GM19467 (cell line): ENCODE results near the gene BAG5.
"Not testable (repeated sequence)": the region's sequence is repeated elsewhere in the genome, so short reads cannot be mapped to it uniquely, and the experiment has no call there.

ENCODE experiments used
- ATAC-seq: cut with Tn5 transposase; IDR thresholded peaks from one replicate; pipeline ENCODE4 v1.9.1; 2021; ENCODE audit warnings: mild to moderate bottlenecking, moderate library complexity; ENCODE audit not compliant: unreplicated experiment

The BAG5 gene

GRCh38 chr14:103562429-103563225, at the start of gene BAG5, which contains the start of gene COA8:
TSS of gene BAG5 (minus strand) at chr14:103562657. CDS start at chr14:103561164, 1,493 bp downstream.
TSS of gene COA8 (plus strand) at chr14:103562960. CDS start at chr14:103563002, 42 bp downstream.
- peak; percentile 69 for ATAC-seq

GRCh38 chr14:103611215-103611614, 48.8 kb upstream of the BAG5 start:
- no peak for ATAC-seq

- not testable (repeated sequence) for ATAC-seq
These were observed 46.6 kb upstream of the BAG5 start for GRCh38 chr14:103609081-103609480.

GRCh38 chr14:103607822-103608221, 45.4 kb upstream of the BAG5 start:
- ATAC-seq: no peak

GRCh38 chr14:103606963-103607668, 44.7 kb upstream of the BAG5 start:
- ATAC-seq: peak; percentile 72

GRCh38 chr14:103604620-103605019, 42.2 kb upstream of the BAG5 start:
- ATAC-seq: no peak

- ATAC-seq: no peak
These were observed 38.0 kb upstream of the BAG5 start for GRCh38 chr14:103600503-103600902.

- no peak for ATAC-seq
These were observed 35.3 kb upstream of the BAG5 start for GRCh38 chr14:103597623-103598377.

GRCh38 chr14:103594265-103594664, 31.8 kb upstream of the BAG5 start:
- no peak for ATAC-seq

GRCh38 chr14:103593577-103593976, 31.1 kb upstream of the BAG5 start:
- ATAC-seq: peak; percentile 88

GRCh38 chr14:103584326-103584915, 22.0 kb upstream of the BAG5 start:
- no peak for ATAC-seq

- no peak for ATAC-seq
These were observed 19.7 kb upstream of the BAG5 start for GRCh38 chr14:103581954-103582703.

- ATAC-seq: no peak
These were observed 18.7 kb upstream of the BAG5 start for GRCh38 chr14:103581206-103581605.

GRCh38 chr14:103578401-103579075, 16.1 kb upstream of the BAG5 start:
- no peak for ATAC-seq

- no peak for ATAC-seq
These were observed 14.0 kb upstream of the BAG5 start for GRCh38 chr14:103576371-103577024.

- ATAC-seq: no peak
These were observed 12.3 kb upstream of the BAG5 start for GRCh38 chr14:103574707-103575285.

- ATAC-seq: no peak
These were observed 11.6 kb upstream of the BAG5 start for GRCh38 chr14:103574104-103574503.

- no peak for ATAC-seq
These were observed 7.0 kb upstream of the BAG5 start for GRCh38 chr14:103569408-103569807.

- no peak for ATAC-seq
These were observed 6.5 kb upstream of the BAG5 start for GRCh38 chr14:103568952-103569351.
